NCI-H748 treated with DMSO at 0.1 percent for 48 hours (cell line): ENCODE data around the gene NLRP6.
"Not testable (repeated sequence)": the region's sequence is repeated elsewhere in the genome, so short reads cannot be mapped to it uniquely, and the experiment has no call there.

Experiments
- DNase-seq: peaks from one replicate; lab custom pipeline; 2025; lab: John Stamatoyannopoulos, UW

NLRP6 gene

DNA sequence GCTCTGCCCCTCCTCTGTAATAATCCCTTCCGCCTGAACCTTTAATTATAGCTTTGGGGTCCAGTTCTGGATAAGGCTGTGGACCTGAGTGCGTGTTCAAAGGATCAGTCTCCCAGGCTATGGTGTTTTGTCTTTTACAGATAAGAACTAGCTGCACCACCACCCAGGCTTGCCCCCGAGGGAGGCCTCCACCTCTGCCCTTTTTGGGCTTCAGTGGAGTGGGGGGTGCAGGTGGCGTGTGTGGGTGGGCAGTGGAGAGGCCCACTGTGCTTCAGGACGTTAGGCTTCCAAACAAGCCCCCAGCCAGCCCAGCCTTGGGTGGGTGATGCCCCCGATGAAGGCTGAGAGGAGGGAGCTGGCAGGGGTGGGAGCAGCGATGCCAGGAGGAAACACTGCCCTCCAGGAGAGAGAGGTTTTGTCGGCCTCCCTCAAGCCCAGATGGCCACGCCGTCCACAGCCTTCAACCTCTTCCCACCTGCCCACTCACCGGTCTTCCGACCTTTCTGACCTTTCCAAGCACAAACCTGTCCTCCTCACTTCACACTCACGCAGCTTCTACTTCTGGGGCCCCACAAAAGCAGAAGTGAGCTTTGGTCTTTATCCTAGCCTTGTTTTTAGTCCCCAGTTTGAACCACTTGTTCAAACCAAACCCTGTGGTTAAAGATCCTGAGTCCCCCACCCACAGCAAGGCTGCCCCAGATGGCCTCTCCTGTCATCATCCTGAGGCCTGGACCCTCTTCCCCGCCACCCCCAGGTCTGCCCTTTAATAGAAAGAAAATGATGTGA lies 21.1 kb upstream of the NLRP6 start:
- DNase-seq, result no peak

- no peak for DNase-seq
Observed at GRCh38 chr11:257766-258493, 20.3 kb upstream of the NLRP6 start.

DNA sequence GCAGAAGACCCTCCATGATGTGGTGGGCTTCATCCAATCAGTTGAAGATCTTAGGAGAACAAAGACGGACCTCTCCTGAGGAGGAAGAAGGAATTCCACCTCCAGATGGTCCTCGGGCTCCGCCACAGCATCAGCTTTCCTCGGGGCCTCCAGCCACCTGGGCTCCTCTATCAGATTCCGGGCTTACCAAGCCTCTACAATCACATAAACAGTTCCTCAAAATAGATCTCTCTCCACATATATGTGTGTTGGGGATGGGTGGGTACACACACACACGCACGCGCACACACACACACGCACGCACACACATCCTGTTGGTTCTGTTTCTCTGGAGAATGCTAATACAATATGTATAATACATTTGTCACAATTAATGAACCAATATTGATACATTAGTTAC lies 18.8 kb upstream of the NLRP6 start:
- DNase-seq, result no peak

GRCh38 chr11:261624-262023 lies 16.6 kb upstream of the NLRP6 start:
- DNase-seq, result no peak

GRCh38 chr11:266676-267439 lies 11.3 kb upstream of the NLRP6 start:
- no peak for DNase-seq

DNA sequence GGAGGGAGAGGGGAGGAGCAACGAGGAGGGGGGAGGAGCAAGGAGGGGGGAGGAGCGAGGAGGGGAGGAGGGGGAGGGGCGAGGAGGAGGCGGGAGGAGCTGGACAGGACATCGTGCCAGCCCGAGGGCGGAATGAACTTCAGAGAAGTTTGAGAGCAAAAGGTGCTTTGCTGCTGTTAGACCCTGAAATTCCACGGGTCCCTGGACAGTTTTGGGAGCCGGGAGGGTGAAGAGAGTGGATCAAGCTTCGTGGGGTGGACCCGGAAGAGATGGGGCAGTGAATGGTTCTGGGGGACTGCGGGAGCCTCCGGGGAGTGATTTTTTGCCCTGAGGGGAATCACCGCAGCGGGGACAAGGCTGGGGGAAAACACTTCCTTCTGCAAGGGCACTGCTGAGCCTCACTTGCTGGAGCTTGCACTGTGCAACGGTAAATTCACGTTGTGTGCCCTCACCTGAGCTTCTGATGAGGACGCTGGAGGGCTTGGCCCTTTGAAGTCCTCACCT lies 10.7 kb upstream of the NLRP6 start:
- DNase-seq, result no peak

DNA sequence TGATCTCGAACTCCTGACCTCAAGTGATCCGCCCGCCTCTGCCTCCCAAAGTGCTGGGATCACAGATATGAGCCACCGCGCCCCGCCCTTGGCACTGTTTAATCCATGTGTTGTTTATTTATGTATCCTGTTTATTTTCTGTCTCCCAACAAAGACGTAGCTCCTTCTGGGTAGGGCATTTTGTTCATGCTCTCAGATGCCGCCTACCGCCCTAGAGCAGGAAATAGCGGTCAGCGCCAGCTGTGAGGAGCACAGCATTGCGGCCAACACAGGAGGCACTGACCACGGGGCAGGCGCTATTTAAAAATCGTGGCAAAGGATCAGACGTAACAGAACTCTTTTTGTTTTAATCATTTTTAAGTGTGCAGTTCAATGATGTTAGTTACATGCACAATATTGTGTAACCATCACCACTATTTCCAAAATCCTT lies 9.5 kb upstream of the NLRP6 start:
- not testable (repeated sequence) for DNase-seq

DNA sequence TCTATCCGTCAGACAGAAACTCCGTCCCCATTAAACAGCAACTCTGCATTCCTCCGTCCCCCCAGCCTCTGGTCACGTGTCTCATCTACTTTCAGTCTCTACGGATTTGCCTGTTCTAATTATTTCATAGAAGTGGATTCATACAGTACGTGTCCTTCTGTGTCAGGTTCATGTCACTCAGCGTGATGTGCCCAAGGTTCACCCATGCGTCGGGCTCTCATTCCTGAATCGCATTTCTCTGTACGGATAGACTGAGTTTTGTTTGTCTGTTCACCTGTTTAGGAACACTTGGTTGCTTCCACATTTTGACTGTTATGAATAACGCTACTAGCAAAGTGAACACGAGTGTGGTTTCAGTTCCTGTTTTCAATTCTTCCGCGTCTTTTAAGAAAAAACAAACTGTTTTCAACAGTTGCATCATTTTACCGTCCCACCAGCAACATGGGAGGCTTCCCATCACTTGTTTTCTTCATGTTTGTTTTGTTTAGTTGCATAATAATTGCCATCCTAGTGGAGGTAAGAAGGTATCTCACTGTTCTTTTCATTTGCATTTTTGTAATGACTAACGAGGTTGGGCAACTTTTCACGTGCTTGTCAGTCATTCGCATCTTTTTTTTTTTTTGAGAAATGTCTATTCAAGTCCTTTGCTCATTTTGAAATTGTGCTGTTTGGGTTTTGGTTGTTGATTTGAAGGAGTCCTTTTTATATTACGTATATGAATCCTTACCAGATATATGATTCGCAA lies 8.9 kb upstream of the NLRP6 start:
- DNase-seq, result no peak

- DNase-seq, result no peak
Observed at GRCh38 chr11:270451-271318, 7.5 kb upstream of the NLRP6 start.

GRCh38 chr11:271319-271715 lies 6.9 kb upstream of the NLRP6 start:
- no peak for DNase-seq

DNA sequence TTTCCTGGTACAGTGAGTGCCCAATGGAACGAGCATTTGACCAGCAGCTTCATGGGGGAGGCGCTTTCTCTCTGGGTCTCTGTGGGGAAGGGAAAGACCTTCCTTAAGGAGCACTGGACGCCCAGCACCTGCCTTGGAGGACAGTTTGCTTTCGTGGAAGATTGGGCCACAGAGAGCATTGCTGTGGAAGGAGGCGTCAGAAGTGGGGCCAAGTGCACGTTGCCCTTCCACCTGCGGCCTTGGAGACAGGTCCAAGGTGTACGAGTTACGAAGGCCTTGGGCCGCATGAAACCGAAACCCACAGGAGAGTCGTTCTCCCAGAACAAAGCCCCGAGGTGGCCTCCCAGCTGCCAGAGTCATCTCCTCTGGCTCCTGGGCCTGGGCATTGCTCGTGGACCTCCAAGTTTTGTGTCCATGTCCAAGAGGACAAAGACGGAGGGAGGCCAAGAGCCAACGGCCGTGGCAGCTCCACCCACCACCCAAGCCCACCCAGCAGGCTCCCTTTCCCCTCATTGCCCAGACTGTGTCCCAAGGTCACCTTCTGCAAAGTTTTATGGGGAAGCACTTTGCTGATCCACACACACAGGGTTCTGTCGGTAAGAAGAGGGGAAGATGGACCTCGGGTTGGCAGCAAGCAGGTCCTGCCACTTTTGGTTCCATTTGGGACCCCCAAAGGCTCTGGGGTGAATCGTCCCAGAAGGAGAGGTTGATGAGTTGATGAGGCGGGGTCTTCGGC lies 5.8 kb upstream of the NLRP6 start:
- DNase-seq, result no peak

GRCh38 chr11:272931-273198 lies 5.3 kb upstream of the NLRP6 start:
- DNase-seq, result no peak

- DNase-seq, result no peak
Observed at GRCh38 chr11:276219-276618, 2.0 kb upstream of the NLRP6 start.

DNA sequence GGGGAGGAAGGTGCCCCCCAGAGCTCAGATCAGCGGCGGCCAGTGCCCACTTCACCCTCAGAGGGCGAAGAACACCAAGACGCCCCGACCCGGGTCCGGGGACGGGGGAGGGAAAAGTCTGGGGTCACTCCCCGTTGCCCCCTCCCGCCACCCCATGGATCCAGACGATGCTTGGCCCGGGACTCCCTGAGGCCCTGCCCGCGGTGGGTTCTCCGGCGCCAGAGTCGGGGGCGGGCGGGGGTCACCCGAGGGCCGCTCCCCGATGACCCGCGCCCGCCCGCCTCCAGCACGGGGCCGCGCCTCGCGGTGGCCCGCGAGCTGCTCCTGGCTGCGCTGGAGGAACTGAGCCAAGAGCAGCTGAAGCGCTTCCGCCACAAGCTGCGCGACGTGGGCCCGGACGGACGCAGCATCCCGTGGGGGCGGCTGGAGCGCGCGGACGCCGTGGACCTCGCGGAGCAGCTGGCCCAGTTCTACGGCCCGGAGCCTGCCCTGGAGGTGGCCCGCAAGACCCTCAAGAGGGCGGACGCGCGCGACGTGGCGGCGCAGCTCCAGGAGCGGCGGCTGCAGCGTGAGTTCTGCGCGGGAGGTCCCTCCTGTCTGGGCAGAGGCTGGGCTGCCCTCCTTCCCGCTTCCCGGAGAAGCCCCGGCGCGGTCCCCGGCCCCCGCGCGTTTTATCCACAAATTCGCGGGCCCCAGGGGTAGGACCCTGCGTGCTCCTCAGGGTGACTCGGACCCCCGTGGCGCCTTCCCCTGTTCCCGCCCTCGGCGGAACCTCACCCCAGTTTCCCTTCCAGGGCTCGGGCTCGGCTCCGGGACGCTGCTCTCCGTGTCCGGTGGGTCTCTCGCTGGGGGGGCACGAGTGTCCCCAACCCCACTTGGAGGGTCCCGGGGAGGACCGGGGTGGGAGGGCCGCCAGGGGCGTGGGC lies 1.1 kb downstream of the NLRP6 start:
- DNase-seq, result no peak

DNA sequence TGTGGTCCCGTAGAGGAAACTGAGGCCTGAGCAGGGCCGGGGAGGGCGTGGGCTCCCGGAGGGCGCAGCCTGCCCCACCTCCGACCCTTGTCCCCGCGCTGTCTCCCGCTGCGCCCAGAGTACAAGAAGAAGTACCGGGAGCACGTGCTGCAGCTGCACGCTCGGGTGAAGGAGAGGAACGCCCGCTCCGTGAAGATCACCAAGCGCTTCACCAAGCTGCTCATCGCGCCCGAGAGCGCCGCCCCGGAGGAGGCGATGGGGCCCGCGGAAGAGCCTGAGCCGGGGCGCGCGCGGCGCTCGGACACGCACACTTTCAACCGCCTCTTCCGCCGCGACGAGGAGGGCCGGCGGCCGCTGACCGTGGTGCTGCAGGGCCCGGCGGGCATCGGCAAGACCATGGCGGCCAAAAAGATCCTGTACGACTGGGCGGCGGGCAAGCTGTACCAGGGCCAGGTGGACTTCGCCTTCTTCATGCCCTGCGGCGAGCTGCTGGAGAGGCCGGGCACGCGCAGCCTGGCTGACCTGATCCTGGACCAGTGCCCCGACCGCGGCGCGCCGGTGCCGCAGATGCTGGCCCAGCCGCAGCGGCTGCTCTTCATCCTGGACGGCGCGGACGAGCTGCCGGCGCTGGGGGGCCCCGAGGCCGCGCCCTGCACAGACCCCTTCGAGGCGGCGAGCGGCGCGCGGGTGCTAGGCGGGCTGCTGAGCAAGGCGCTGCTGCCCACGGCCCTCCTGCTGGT lies 1.9 kb downstream of the NLRP6 start:
- peak; percentile 1 for DNase-seq

GRCh38 chr11:280706-281485 lies 2.7 kb downstream of the NLRP6 start:
- DNase-seq, result no peak

- DNase-seq, result no peak
Observed at GRCh38 chr11:281486-282161, 3.4 kb downstream of the NLRP6 start.
